GM18517 (cell line): ENCODE data around the gene TRIM54.
"Not testable (repeated sequence)": the region's sequence is repeated elsewhere in the genome, so short reads cannot be mapped to it uniquely, and the experiment has no call there.

ENCODE experiments used
- ATAC-seq: cut with Tn5 transposase; IDR thresholded peaks from one replicate; pipeline ENCODE4 v1.9.1; 2021; ENCODE audit warnings: mild to moderate bottlenecking, moderate library complexity; ENCODE audit not compliant: unreplicated experiment

Gene TRIM54

DNA sequence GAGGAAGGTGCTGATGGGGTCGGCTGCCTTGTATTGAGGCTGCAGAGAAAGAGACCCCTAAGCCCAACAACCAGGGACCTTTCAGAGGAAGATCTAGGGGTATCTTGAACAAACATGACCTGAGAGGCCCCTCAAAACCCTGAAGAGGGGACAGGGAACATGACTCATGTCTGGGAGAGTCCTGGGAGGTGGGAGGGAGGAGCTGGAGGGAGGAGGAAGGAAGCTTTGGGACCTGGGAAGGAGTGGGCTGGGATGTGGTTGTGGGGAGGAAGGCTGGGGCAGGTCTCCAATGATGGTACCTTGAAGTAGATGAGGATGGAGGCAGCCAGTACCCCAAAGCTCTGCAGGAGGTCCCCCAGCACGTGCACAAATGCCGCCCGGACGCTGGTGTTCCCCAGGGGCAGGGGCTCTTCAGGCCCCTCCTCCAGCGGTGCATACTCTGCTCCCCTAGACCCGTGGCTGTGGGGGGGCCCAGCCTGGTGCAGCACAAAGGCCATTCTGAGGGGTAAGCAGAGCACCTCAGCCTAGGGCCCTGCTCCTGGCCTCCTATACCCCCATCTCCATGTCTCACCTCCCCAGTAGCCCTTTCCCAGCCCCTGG lies 25.3 kb upstream of the TRIM54 start:
- no peak for ATAC-seq

DNA sequence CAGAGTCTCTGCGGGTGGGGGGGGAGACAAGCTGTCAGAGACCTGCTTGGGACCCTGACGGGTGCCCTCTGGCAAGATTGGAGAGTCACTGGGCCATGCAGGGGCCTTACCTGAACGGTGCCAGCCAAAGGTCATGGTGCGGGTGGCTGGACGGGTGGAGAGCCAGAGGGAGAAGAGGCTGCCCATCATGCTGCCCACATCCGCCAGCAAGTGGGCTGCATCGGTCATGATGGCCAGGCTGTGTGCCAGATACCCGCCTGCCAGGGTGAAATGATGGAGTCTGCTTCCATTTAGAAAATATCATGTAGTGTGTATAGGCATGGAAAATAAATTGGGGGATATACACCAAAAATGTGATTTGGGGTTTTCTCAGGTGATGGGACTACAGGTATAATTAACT lies 24.2 kb upstream of the TRIM54 start:
- no peak for ATAC-seq

DNA sequence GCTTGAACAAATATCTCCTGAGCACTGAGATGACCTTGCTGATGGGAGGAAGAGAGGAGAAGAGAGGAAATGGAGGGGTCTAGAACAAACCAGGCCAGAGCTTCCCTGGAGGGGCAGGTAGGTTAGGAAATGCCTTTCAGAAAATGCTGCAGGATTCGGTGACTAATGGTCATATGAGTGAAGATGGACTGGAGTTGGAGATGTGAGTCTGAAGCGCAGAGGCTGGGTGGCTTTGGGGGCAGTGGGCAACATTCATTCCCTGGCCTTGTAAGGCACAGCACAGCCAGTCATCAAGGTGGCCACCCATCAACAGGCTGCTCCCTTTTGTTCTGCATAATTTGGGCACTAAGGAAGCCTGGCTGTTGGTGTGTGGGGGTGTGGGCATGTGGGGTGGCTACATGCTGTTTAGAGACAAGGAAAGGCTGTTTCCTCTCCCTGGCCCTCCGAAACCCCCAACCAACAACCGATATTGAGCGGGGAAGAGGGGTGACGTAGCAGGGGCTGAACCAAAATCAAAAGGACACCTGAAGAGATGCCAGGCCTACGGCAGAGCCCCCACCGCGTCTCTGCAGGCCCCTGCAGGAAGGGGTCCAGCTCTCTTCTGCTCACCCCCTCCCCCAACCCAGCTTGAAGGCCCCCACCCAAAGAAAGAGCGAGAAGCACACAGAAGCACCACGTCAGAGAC lies 20.8 kb upstream of the TRIM54 start:
- ATAC-seq = no peak

DNA sequence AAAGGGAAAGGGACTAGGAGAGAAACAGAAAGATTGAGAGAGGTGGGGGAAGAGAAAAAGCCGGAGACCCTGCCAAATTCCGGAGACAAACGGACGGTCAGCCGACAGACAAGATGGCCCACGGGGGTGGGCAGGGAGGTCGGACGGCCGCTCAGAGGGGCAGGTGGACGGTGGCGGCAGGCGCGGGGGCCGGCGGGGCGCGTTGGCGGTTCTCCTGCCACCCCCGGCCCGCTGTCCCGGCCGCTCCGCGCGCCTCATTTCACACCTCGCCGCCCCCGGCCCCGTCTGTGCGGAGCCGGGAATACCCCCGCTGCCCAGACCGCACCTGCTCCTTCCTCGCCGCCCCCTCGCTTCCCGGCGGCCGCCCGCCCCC lies 20.3 kb upstream of the TRIM54 start:
- no peak for ATAC-seq

DNA sequence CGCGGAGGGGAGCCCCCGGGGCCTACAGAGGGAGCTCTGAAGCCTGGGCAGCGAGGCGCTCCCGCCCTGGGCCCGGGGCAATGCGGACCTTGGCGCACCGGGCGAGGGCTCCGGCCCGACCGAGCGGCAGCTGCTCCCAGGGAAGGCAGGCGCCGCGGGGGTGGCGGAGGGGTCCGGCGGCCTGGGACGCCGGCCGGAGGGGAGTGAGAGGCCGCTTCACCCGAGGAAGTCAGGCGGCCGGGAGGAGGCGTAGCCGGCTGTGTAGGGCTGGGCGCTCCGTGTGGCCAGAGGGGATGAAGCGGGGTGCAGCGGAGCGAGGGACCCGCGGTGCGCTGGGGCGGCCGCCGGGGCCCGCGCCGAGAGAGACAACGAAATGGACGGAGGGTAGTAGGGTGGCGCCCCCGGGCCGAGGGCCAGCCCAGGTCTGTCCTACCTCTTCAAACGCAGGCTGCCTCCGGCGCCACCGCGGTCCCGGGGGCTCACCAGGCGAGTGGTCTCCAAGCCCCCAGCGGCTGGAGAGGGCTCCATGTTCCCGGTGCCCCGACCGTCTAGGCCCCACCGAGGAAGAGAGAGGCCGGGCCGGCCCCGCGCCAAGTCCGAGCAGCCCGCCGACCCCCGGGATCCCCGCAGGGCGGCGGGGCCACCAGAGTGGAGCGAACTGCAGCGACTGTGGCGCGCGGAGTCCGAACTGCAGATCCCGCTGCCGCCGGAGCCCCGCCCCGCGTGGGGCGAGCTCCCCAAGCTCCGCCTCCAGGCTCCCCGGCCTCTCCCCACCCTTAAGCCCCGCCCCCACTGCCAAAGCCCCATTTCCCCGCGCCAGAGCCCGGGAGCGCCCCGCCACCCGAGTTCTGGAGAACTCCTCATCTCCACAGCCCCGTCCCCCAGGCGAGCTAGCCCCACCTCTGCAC lies 19.6 kb upstream of the TRIM54 start, which contains the start of gene SLC30A3:
Gene SLC30A3 (minus strand): TSS at position 669 of the 908 bp plus-strand sequence. CDS start 141 bp downstream, at position 528.
- ATAC-seq = no peak

DNA sequence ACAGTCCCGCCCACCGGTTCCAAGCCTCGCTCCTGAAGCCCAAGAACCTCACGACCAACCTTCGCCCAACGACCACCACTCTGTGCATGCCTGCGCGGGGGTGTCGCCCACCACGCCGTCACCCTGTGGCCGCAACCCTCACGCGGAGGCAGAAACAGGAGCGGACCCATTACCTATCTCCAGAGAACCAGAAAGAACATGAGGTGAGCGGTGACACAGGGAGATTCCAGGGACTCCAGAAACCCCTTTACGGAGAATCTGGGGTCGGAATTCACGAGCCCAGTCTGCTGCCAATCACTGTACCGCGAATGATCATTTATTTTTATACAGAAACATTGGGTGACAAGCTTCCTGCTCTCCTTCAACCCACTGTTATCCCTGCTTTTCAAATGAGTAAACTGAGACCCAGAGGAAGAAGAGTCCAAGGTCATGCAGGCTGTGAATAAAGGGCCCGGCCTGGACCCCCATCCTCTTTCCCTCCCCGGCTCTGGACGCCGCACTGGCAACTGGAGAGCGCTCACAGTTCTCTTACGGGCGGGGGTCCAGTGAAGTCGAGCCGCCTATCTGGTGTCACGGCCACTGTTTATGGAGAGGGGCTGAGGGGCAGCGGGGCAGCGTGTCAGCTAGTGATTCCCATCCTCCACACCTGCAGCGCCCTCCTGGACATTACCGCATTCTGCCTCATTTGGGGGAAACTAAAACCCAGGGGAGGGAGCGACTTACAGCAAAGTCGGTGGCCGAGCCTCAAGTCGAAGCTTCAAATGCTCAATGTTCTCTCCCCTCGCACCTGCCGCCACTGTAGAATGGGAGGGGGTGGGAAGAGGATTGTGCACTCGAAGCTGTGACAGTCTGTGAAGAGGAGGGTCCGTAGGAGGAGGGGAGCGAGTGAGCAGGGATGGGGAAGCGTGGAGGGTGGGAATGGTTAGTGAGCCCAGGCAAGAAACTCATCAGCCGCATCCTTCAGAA lies 18.7 kb upstream of the TRIM54 start:
- no peak for ATAC-seq

DNA sequence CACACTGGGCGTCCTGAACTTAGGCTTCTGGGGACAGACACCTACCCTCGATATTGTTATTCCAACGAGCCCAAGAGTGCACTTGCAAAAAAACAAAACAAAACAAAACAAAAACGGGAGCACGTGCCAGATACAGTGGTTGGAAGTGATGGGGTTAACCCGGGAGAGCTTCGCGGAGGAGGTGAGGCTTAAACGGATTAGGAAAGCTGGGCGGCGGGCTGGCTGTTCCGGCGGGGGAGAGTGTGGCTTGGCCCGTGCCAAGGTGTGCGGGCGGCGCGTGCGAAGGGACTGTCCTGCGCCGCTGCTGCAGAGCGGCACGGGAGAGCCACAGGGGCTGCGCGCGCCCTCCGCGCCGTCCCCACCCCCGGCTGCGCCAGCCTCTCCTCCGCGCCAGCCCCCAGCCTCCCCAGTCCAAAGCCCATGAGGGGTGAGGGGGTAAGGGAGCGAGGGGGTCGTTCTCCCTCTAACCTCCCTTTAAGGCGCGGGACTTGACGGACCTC lies 17.9 kb upstream of the TRIM54 start:
- no peak for ATAC-seq

DNA sequence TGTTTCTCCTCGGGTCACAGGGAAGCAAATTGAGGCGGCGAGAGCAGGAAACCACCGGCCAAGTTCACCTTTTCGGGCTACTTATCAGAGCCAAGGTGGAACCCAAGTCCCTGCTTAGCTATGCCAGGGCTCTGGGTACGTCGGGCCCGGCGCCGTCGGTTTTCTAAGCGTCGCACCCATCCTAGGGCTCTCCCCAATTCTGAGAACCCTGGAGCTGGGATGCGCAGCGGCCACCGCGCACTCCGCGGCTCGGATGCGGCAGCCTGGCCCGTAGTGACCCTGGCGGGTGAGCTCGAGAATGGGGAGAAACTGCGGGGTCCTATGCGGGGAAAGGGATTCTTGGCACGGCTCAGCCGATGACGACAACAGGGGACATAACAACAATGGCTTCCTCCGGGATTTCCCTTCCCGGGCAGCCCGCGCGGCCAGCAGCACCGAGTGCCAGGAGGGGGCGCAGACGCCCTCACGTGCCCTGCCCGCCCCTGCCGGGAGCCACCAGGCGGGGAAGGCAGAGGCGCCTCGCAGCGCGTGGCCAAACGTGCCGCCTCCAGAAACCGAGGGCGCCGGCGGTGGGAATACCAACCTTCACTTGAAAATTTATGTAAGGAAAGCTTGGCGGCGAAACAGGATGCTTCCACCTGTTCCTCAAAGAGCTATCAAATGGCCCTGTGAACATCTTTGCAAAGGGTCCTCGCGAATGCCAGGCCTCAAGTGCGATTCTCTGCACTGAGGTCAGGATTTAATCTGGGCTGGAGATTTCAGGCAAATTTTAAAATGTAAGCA lies 17.3 kb upstream of the TRIM54 start:
- no peak for ATAC-seq

DNA sequence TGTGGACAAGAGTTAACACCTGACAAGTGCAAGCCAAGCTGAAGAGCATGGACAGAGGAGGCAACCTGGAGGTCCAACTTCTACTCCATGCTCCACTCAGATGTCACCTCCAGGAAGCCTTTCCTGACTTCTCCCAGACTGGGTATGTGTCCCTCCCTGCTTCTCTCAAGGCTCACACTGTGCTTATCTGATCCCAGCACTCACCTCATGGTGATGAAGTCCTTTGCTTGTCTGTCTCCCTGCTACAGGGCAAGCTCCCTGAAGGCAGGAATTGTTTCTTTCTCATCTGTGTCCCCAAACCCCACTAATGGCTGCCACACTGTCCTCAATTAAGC lies 16.7 kb upstream of the TRIM54 start:
- no peak for ATAC-seq

DNA sequence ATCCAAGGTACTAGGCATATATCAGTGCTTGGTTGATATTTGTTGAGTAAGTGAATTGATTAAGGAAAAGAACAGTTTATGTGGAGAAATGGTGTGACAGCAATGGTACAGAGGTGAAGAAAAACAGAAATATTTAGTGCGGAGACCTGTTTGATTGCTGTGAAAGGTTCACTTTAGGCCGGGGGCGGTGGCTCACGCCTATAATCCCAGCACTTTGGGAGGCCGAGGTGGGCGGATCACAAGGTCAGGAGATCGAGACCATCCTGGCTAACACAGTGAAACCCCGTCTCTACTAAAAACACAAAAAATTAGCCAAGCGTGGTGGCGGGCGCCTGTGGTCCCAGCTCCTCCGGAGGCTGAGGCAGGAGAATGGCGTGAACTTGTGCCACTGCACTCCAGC lies 13.9 kb upstream of the TRIM54 start:
- not testable (repeated sequence) for ATAC-seq

DNA sequence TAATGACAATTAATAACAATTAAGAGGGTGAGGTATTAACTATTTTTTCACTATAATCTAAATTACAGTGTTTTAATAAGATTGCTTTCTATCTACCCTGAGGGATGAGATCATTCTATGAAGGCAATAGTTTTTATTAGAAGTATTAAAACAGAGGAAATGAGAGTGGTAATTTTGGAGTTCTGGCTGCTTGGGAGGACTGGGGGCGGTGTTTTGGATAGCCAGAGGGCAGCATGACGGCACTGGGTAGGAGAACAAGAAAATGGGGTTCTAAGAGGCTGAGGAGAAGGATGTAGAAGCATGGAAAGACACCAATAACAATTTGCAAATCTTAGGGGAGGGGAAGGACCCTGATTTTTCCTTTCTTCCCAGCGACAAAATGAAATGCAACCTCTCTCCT lies 12.1 kb upstream of the TRIM54 start:
- no peak for ATAC-seq

DNA sequence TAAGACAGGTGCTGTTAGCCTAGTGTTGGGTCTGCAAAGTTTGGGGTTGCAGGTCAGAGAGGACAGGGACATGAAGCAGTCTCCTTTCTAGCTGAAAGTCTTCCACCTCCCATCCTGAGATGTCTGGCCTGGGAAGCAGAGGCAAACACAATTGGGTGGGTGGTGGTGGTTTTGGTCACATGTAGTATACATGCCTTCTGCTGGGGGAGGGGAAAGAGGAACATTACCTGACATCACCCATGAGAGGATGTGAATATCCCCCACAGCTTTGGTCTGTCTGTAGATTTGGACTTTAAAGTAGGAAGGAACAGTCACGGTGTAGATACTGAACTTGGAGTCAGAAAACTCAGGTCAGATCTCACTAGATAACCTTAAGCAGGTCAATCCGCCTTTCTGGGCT lies 11.6 kb upstream of the TRIM54 start:
- no peak for ATAC-seq

DNA sequence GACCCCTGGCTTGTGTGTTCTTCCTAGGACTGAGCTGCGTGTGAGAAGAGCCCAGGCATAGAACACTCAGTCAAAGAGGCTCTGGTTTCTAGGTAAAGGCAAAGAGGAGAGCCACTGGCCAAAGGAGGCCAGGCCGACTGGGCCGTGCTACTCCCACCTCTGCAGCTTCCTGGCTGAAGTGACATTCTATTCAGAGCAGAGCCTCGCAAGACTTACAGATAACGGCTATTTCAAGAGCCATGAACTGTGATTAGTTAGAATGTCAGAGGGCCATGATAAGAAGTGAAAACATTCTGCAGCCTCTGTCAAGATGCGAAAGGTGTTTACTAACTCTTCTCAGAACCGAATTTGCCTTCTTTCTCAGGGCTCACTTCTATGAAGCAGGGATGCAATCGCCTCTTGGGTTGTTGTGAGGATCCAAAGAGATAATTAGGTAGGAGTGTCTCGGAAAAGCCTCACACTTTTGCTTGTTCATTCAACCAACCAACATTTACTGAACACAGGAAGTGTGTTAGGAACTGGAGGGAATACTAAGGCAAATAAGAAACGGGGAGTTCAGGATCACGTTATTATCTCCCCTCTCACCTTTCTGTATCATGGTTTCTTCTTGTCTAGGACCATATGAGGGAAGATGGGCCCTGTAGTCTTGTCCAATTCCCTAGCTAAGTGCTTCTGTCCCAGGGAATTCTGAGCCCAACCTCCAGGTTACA lies 10.4 kb upstream of the TRIM54 start:
- ATAC-seq = no peak

DNA sequence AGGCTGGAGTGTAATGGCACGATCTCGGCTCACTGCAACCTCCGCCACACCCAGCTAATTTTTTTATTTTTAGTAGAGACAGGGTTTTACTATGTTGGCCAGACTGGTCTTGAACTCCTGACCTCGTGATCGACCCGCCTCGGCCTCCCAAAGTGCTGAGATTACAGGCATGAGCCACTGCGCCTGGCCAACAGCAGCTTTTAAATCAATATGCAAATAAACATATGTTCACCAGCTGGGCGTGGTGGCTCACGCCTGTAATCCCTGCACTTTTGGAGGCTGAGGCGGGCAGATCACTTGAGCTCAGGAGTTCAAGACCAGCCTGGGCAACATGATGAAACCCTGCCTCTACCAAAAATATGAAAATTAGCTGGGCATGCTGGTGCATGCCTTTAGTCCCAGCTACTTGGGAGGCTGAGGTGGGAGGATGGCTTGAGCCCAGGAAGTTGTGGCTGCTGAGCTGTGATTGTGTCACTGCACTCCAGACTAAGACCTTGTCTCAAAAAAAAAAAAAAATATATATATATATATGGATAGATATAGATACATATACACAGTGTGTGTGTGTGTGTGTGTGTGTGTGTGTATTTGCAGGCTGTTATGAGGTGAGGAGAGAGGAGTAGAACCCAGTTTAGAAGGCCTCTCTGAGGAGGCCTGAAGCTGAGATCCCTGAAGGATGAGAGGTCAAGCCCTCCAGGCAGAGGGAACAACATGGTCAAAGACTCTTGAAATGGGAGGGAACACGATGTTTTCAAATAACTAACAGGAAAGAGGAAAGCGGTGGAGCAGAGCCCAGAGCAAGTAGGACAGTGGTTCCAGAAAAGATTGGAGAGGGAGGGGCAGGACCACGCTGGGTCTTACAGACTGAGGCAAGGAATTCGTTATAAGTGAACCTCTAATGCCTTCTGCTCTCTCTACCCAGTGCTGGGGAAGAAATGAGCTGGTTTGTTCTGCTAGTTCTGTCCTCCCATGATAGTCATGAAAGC lies 9.4 kb upstream of the TRIM54 start:
- ATAC-seq = not testable (repeated sequence)

DNA sequence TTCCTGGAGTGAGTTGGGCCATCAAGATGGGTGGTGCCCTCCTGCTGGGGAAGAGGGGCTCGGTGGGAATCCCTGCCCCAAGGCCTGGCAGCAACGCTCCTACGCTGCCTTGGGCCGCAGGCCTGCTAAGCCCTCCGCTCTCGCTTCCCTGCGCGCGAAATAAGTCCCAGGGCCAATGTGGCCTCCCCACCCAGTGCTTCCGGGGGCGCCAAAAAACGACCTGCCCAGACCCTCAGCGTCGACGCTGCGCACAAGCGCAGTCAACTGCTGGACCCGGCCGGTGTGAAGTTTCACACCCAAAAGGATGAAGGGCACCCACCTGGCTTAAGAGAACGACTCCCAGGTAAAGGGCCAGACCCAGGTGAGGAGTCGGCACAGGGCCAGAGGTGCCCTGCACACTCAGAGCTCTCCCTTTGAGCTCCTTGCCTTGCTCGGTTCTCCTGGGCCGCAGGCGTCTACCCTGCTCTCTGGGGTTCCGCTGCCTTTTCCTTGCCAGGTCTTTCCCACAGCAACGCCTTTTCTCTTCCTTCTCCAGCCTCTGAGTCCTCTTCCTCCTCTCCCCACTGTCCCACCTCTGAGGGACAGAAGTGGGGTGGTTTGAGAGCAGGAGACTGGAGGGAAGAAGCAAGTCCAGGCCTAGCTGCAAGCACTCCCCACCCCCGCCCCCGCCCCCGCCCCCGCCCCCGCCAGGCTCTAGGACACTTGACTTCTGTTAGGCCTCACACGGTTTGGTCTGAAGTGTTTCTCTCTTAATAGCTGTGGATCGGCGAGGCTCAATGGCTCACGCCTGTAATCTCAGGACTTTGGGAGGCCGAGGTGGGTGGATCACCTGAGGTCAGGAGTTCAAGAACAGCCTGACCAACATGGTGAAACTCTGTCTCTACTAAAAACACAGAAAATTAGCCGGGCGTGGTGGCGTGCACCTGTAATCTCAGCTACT lies 6.7 kb upstream of the TRIM54 start, which contains the start of gene DNAJC5G:
Gene DNAJC5G (plus strand): TSS at position 223 of the 940 bp plus-strand sequence. CDS start 1,296 bp downstream, outside the sequence.
- ATAC-seq = no peak

DNA sequence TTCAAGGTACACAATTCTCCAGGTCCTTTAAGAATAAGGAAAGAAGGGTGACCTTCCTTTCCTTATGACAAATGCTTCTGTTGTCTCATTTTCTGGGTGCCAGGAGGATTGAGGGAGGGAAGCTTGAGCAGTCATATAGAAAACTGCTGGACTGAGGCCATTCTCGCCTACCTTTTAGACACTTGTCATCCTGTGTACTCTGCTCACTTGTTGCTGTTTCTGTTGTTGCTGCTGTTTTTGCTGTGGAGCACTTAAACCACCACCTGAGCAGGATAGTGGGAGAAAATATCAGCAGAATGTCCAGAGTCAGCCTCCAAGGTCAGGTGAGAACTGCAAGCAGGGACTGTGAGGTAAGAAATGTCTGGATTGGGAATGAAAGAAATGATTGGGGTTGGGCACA lies 4.2 kb upstream of the TRIM54 start:
- no peak for ATAC-seq

DNA sequence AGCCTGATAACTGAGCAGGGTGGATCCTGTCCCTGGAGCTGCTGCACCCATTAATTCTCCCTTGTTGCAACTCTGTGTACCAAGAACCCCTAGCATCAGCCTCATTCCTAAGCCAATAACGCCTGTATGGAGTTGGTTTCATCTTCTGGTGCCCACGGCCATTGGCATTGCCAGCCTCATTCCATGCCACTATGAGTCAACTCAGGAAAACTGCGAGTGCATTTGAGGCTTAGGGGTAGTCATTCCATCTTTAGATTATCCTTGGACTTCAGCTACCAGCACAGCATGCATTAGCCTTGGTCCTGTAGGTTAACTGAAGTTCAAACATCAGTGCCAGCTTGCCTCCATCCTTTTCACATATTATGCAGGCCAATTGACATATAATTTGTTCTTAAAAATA lies 1.4 kb upstream of the TRIM54 start:
- ATAC-seq = no peak
